Effector CD4-positive, alpha-beta T cell (primary cell): ENCODE results near the gene COA7.
A peak's percentile ranks its signal among the peaks of the same experiment; 100 is the strongest.

ENCODE experiments used
- DNase-seq: peaks from one replicate; pipeline ENCODE4 v3.0.0-alpha.2; 2020

COA7 gene

DNA sequence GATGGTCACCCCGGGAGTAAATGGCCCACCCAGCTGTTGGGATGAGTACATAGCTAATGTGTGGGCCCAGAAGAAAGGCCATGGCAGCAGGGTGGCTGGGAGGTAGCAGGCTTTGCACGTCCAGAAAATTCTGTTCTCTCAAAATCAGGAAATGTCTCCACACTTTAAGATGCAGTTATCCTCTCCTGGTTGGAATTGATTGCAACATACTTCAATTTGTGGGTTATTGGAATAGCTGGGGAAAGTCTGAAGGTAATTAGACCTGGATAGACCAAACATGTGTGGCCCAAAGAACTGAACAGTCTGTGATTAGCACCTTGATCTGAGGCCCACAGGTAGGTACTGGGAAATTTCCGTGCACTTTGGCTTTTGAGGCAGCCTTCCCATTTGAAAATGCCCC lies 30.2 kb downstream of the COA7 start:
- DNase-seq = no peak

DNA sequence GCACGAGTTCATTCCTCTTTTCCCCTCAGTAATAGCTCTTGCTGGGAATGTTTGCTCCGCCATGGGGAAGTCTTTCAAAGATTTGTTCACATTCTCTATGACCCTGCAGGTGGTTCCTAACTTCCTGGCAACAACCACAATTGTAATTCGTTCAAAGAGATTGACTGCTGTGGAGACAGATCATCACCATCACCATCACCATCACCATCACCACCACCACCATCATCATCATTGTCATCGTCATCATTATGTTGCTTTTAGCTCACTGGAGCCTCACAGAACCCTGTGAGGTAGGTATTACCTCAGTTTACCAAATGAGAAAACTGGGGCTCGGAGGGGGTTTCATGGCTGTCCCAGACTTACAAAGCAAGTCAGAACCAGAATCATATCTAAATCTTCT lies 30.9 kb downstream of the COA7 start:
- DNase-seq = no peak

DNA sequence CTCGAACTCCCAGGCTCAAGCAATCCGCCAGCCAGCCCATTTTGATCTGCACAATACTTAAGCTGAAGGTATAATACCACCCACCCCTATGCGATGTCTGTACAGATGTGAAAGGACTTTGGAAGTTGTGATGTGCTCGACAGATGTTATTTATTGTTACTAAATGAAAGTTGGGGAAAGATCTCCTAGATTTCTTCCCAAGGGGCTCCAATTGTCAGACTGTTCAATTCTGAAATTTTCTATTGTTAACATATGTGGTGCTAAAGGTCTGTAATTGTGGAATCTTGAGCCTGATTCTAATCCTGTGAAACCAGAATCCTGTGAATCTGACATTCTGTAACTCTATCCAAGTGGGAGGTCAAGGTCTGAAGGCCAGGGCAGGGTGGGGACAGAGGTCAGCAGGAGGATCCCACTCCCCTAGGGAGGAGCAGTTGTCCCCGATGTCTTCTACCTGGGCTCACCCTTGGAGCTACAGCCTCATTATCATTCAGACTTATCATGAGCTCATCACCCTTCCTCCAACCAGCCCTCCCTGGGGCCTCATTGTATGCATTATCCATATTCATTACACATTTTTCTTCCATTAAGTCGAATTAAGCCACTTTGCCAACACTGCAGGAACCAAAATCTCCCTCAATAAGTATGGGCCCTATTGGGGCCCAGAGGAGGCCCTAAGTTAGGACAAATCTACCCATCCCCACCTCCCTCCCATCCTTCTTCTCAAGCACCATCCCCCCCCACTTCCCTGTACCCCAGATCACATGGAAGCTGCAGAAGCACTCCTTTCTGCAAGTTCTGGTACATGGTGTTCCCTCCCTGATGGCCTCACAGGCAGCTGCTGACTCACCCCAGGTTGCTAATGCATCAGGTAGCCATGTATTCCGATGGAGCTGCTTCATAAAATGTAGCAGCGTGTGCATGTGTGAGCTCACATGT lies 32.9 kb downstream of the COA7 start:
- DNase-seq = no peak

DNA sequence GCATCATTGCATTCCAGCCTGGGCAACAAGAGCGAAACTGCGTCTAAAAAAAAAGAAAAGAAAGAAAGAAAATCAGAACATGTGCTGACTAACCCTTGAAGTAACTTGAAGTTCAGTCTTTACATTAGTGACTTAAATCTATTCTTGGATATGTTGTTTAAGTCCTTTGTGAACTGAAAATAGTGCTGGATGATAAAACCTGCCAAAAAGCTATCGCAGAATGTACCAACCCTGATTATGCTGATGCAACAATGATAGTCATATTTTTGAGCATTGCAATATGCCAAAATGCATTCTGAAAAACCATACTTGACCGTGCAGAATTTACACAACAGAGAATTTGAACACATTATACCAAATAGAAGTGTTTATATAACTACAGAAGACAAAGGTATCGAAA lies 34.4 kb downstream of the COA7 start:
- DNase-seq = no peak

DNA sequence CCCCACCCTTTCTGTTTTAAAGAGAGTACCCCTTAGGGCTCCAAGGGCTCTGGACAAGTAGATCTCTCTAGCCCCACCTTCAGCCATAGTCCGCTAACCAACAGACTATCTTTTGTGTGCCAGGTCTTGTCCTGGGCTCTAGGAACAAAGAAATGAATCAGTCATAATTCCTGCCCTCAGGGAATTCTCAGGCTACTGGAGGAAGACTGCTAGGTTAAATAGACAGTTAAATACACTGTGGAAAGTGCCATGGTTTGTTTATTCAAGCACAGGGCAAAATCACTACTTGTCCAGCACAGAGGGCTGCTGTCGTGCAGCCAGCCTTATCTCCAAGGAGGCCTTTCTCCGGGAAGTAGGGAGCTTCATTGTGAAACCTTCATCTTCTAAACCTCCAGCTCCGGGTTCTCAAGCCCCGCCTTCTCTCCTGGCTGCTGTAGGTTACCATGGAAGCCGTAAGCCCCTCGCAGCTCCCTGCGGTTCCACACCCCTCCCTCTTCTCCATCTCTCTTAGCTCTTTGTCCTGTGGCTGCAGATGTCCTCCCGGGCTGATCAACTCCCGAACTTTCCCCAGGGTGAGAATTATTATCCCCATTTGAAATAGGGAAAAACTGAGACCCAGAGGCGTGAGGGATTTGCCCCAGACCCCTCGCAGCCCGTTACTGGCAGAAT lies 35.4 kb downstream of the COA7 start:
- no peak for DNase-seq

DNA sequence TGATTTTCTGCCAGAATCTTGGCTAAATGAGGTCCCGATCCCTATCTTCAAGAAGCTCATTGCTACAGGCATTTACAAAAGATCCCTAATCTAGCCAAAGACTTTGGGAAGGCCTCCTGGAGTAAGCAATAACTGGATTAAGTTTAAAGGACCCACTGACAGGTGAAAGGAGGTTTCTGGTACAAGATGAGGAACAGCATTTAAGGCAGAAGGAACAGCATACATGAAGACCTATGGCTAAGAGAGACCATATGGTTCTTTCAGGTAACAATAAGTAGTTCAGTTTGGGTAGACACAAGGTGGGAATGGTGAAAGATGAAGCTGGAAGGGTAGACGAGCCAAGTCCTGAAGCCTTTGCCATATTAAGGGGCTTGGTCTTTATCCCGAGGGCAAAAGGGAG lies 37.3 kb downstream of the COA7 start:
- no peak for DNase-seq

DNA sequence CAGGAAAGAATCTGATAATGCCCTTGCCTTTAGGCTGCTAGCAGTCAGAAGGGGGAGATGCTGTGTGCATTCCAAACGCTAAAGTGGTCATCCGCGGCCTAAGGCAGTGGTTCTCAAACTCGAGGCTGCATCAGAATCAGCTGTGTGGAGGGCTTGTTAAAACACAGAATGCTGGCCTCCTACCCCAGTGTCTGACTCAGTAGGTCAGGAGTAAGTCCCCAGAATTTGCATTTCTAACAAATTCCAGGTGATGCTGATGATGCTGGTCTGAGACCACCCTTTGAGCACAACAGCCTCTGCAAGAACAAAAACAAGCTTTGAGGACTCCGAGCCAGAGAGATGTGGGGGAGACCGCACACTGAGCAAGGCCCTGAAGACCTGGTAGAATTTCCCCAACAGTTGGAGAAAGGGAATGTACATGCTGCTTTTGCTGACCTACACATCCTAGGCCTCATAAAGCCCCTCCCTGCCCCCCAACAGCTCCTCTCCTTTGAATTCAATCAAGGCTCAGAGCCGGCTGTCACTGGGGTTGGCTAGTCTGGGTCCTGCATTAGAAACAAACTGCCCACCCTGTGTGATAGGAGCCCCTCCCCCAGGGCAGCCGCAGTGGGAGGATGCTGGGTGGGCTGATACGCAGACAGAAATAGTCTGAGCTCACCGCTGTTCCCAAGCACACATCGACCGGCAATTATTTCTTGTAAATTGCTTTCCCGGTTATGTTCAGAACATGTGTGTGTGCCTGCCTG lies 38.1 kb downstream of the COA7 start:
- DNase-seq = no peak

DNA sequence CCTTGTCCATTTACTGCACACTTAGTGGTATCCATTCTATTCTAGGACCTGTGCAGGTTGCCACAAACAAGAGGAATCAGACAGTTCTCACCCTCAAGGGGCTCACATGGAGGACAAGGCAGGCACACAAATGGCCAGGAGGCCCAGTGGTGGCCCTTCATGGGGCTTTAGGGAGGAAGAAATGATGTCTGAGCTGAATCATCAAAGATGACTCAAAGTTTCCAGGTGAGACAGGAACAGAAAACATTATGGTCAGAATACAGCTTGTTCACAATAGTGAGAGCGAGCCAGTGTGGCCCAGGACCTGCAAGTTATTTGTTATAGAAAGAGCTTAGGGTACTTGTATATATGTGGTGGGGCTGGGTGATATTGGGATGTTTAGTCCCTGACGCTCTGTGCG lies 38.8 kb downstream of the COA7 start:
- no peak for DNase-seq

DNA sequence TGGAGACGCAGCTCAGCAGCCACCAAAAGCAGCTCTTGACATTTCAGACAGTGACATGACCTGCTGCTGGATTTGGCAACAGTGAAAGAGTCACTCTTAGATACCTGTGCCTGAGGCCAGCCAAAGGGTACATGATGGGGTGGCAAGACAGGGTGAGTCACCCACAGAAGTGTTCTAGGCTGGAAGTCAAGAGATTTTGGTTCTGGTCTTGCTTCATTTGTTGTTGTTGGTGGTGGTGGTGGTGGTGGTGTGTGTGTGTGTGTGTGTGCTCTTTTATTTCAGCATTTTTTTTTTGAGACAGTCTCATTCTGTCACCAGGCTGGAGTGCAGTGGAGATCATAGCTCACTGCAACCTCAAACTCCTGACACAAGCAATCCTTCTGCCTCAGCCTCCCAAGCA lies 39.4 kb downstream of the COA7 start:
- no peak for DNase-seq

DNA sequence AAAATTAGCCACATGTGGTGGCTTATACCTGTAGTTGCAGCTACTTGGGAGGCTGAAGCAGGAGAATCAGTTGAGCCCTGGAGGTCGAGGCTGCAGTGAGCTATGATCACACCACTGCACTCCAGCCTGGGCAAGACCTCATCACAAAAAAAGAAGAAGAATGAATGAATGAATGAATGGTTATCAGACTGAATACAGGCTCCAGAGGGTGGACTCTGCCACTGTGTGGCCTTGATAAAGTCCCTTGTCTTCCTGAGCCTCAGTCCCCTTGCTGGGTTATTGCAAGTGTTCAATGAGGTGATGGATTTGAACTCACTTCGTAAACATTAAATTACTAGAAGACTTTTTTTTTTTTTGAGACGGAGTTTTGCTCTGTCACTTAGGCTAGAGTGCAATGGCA lies 40.4 kb downstream of the COA7 start:
- DNase-seq = no peak

DNA sequence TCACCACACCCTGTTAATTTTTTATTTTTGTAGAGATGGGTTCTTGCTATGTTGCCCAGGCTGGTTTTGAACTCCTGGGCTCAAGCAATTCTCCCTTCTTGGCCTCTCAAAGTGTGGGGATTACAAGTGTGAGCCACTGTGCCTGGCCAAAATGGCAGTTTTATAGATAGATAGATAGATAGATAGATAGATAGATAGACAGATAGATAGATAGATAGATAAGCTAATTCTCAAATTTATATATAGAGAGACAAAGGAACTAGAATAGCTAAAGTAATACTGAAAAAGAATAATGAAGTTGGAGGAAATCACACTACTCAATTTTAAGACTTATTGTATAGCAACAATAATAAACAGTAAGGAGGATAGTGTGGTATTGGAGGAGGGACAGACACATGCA lies 44.1 kb downstream of the COA7 start:
- DNase-seq = no peak

DNA sequence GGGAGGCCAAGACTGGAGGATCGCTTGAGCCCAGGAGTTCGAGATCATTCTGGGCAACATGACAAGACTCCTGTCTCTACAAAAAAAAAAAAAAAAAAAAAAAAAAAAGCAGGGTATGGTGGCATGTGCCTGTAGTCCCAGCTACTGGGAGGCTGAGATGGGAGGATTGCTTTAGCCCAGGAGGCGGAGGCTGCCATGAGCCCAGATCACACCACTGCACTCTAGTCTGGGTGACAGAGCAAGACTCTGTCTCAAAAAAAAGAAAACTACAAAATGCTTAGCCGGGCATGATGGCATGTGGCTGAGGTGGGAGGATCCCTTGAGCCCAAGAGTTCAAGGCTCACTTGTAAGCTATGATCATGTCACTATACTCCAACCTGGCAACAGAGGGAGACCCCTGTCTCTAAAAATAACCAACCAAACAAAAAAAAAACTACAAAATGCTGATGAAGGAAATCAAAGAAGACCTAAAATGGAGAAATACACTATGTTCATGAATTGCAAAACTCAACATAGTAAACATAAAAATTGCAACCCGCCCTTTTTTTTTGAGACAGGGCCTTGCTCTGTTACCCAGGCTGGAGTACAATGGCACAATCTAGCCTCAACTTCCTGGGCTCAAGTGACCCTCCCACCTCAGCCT lies 44.8 kb downstream of the COA7 start:
- DNase-seq = no peak

DNA sequence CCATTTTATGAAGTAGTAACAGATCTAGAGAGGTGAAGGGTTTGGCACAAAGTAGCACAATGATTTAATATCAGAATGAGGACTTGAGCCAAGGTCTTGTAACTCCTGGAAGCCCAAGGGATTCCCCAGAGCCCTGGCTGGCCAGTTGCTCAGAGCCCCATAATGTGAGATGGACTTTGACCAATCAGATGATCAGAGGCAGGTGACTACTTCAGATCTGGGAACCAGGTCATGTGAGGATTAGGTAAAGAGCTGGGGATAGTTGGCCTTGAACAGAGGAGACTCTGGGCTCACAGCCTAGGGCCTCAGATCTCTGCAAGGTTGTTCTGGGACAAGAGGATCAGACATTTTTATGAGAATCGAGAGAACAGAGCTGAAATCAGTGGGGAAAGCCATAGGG lies 46.2 kb downstream of the COA7 start:
- DNase-seq = no peak

DNA sequence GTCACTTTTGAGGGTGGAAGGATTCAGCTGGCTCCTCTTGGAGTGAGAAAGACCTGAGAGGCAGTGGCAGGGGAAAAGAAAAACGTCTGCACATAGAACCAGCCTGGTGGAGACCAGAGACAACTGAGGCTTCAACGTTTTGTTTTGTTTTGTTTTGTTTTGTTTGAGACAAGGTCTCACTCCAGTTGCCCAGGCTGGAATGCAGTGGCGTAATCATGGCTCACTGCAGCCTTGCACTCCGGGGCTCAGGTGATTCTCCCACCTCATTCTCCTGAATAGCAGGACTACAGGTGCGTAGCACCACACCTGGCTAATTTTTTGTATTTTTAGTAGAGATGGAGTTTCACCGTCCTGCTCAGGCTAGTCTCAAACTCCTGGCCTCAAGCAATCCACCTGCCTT lies 52.9 kb downstream of the COA7 start:
- DNase-seq = no peak

DNA sequence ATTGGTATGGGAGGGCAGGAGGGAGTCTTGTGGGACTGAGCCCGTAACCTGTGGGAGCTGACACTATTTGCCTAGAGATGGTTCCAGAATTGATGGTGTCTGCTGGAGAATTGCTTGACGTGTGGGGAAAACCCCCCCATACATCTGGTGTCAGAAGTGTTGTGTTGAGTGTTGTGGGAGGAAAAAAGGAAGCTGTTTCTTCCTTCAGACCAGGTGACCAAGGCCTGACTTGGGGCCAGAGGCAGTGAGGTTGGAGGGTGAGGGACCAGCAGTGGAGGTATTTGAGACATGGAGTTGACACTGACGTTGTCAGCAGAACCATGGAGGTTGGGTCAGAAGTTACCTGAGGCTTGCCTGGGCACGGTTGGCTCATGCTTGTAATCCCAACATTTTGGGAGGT lies 56.8 kb downstream of the COA7 start:
- DNase-seq = no peak

DNA sequence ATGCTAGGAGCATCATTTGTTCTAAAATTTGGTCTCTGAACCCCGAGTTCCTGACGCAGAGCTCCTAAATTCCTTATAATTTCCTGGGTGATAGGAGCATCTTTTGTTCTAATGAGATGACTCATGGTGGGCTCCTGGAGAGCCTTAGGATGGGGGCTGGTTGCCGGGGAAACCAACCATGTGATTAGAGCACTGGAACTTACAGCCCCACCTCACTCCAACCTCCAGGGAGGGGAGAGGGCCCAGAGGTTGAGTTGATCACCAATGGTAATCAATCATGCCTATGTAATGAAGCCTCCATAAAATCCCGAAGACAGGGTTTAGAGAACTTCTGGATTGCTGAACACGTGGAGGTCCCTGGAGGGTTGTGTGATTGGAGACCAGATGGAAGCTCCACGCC lies 57.5 kb downstream of the COA7 start:
- DNase-seq = no peak

DNA sequence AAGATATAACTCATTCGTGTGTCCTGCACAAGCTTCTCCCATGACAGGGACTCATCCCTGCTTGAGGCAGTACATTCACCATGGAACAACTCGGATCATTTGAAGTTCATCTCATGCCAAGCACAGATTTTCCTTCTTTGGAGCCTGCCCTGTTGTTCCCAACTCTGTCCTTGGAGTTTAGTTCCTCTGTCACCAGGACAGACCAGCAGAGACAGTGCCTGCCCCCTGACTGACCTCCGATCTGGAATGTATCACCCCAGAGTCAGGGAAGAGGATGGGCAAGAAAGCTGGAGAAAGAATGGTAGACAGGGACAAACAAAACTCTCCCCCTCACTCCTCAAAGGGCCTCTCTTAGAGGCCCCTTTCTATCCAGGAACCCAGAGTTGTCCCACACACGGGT lies 60.2 kb downstream of the COA7 start:
- no peak for DNase-seq

DNA sequence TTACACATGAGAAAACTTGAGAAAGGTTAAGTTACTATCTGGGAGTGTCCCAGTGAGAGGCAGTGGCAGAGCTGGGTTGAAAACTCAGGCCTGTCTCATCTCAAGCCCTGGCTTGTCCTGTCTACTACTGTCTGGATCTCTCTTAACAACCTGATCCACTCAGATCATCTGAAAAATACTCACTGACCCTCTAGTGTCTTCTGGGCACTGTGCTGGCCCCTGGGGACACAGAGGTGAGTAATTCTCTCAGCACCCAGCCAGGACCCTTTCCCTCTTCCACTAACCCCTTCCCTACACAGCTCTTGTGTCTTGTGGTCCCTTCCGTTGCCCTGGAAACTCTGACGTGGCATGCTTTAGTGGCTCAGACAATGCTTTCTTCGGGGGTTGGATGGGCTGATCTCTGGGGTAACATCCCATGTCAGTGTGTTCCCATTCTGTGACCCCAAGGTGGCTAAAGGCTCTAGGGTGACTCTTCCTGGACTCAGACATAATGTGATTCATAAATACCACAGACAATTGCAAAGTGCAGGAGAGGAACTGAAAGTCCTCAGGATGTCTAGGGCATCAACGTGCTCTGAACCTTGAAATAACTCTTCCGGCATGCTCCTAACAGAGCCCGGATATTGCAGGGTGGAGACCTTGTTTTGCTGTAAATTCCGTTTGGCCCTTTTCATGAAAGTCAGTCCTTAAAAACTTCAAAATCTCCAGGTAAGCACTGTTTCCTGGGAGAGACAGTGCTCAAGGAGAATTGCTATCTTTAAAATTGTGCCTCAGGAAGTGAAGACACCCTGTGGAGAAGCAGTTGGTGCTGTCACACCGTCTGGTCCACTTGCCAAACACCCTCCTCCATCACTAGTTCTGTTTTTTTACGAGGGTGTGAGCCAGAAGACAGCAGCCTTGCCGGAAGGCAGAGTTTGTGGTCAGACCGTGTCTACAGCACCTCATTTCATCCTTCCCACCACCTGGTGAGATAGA lies 61.1 kb downstream of the COA7 start:
- peak; percentile 66 for DNase-seq

DNA sequence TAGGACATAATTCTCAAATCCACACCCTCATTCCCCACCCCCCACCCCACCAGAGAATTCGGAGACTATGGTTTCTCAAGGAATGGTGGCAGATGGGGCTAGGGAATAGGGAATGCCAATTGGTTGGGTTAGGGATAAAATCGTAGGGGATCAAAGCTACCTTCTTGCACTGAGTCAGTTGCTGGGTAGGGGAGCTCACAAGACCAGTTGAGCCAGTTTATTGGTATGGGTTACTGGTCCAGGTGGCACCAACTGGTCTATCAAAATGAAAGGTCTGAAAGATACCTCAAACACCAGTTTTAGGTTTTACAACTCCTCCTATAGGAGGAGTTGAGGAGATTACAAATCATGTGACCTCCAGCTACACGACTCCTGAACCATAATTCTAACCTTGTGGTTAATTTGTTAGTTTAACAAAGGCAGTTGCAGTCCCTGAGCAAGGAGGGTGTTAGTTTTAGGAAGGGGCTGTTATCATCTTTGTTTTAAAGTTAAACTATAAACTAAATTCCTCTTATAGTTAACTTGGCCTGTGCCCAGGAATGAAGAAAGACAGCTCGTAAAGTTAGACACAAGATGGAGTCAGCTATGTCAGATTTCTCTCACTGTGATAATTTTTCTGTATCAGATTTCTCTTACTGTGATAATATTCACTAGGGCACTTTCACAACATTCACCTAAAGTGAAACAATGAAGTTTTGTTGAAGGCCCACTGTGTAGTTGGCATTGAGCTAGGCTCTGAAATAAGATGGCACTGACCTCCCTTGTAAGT lies 62.6 kb downstream of the COA7 start:
- DNase-seq = no peak
